GM23338 (cell line): ENCODE data around the gene SPAG16. TPM values are rescaled to one million over a fixed set of nuclear protein-coding genes. Genes with fewer than 3 reads are reported as not detected.

Source experiments
- ATAC-seq: fragments of 200-7000 bp; cut with Tn5 transposase; 3 replicates; pipeline ENCODE4 v1.9.1; 2020
- DNase-seq: peaks from one replicate; pipeline ENCODE4 v3.0.0-alpha.2; 2015; ENCODE audit warnings: low spot score
- H2AFZ ChIP-seq: fragments of 200-600 bp; sonication (generic); 2 replicates; pipeline ENCODE4 v1.8.0; 2016; ENCODE audit warnings: antibody characterized with exemption, mild to moderate bottlenecking, moderate library complexity
- H3F3A ChIP-seq: fragments of 200-600 bp; sonication (generic); replicated peaks from 2 replicates; pipeline ENCODE4 v1.8.0; 2017; ENCODE audit warnings: antibody characterized with exemption, mixed run types, low read depth
- H3K27ac ChIP-seq: fragments of 200-600 bp; sonication (generic); 2 replicates; pipeline ENCODE4 v1.6.1; 2016; ENCODE audit warnings: low read depth
- H3K27me3 ChIP-seq: fragments of 200-600 bp; sonication (generic); 2 replicates; pipeline ENCODE4 v1.8.0; 2016; ENCODE audit warnings: mild to moderate bottlenecking, mixed run types, moderate library complexity; ENCODE audit not compliant: insufficient read depth
- H3K36me3 ChIP-seq: fragments of 200-600 bp; sonication (generic); 2 replicates; pipeline ENCODE4 v1.8.0; 2016; ENCODE audit warnings: mild to moderate bottlenecking; ENCODE audit not compliant: insufficient read depth
- H3K4me1 ChIP-seq: fragments of 200-600 bp; sonication (generic); 2 replicates; pipeline ENCODE4 v1.8.0; 2016; ENCODE audit warnings: mild to moderate bottlenecking, moderate library complexity; ENCODE audit not compliant: insufficient read depth
- H3K4me2 ChIP-seq: fragments of 200-600 bp; sonication (generic); 2 replicates; pipeline ENCODE4 v1.7.1; 2017; ENCODE audit warnings: mixed run types
- H3K4me3 ChIP-seq: fragments of 200-600 bp; sonication (generic); 2 replicates; pipeline ENCODE4 v1.6.1; 2016; ENCODE audit warnings: mixed run types
- H3K79me2 ChIP-seq: fragments of 200-600 bp; sonication (generic); replicated peaks from 2 replicates; pipeline ENCODE4 v1.8.0; 2017; ENCODE audit warnings: mild to moderate bottlenecking; ENCODE audit not compliant: insufficient read depth
- H3K9me2 ChIP-seq: fragments of 200-600 bp; sonication (generic); 2 replicates; pipeline ENCODE4 v1.8.0; 2017; ENCODE audit not compliant: insufficient read depth
- H4K20me1 ChIP-seq: fragments of 200-600 bp; sonication (generic); replicated peaks from 2 replicates; pipeline ENCODE4 v1.8.0; 2017; ENCODE audit warnings: mild to moderate bottlenecking; ENCODE audit not compliant: insufficient read depth
- H3K27ac Mint-ChIP-seq: 2 replicates; pipeline ENCODE4 v1.8.0; 2020; ENCODE audit warnings: inconsistent platforms, mild to moderate bottlenecking, moderate library complexity, mixed read lengths
- H3K27me3 Mint-ChIP-seq: 3 replicates; pipeline ENCODE4 v1.8.0; 2022; ENCODE audit warnings: low read depth, mild to moderate bottlenecking, moderate library complexity, mixed read lengths, inconsistent platforms; ENCODE audit not compliant: insufficient read depth, poor library complexity
- H3K36me3 Mint-ChIP-seq: 3 replicates; pipeline ENCODE4 v1.8.0; 2021; ENCODE audit warnings: low read depth, mild to moderate bottlenecking, inconsistent platforms, moderate library complexity, mixed read lengths
- H3K4me1 Mint-ChIP-seq: 3 replicates; pipeline ENCODE4 v1.8.0; 2020; ENCODE audit warnings: mild to moderate bottlenecking, inconsistent platforms, mixed read lengths
- H3K4me3 Mint-ChIP-seq: 3 replicates; pipeline ENCODE4 v1.8.0; 2021; ENCODE audit warnings: moderate library complexity, mild to moderate bottlenecking, inconsistent platforms, mixed read lengths
- H3K9me3 Mint-ChIP-seq: 3 replicates; pipeline ENCODE4 v1.8.0; 2020; ENCODE audit warnings: moderate library complexity, mild to moderate bottlenecking, inconsistent platforms, mixed read lengths
- CTCF ChIP-seq, 2 experiments: fragments of 200-600 bp in 1 of 2; sonication (generic) in 1 of 2; conservative IDR thresholded peaks; 2 replicates each; pipeline versions ENCODE4 v1.5.1 to v1.6.1; 2016 to 2017; ENCODE audit warnings: antibody characterized with exemption in 2 of 2, low read depth in 2 of 2, mild to moderate bottlenecking in 2 of 2, moderate library complexity in 1 of 2
- EZH2 ChIP-seq: fragments of 200-600 bp; sonication (generic); IDR thresholded peaks from one replicate; pipeline ENCODE4 v1.8.0; 2017; ENCODE audit warnings: antibody characterized with exemption, mild to moderate bottlenecking, low read depth; ENCODE audit not compliant: unreplicated experiment
- NANOG ChIP-seq: IDR thresholded peaks from 2 replicates; pipeline ENCODE4 v1.6.1; 2016; ENCODE audit warnings: antibody characterized with exemption, borderline replicate concordance
- REST ChIP-seq: IDR thresholded peaks from one replicate; pipeline ENCODE4 v1.6.1; 2018; ENCODE audit warnings: antibody characterized with exemption; ENCODE audit not compliant: unreplicated experiment
- STAT1 ChIP-seq: IDR thresholded peaks from one replicate; pipeline ENCODE4 v1.6.1; 2016; ENCODE audit warnings: antibody characterized with exemption; ENCODE audit not compliant: unreplicated experiment
- ZNF114 ChIP-seq: fragments of 250-450 bp; sonication (Bioruptor Pico); IDR thresholded peaks from 2 replicates; pipeline ENCODE4 v1.5.0; 2020; ENCODE audit warnings: mild to moderate bottlenecking, moderate library complexity
- ZNF331 ChIP-seq: fragments of 250-450 bp; sonication (Bioruptor Pico); IDR thresholded peaks from 2 replicates; pipeline ENCODE4 v1.5.0; 2020; ENCODE audit warnings: low read depth, mild to moderate bottlenecking, moderate library complexity
- polyA plus RNA-seq: library from polyadenylated mRNA; unstranded; fragments of >200 nt; fragmentation: Nextera tagmentation; extraction: Ambion mirVana; gene quantifications from 2 replicates; pipeline ENCODE4 v1.2.1, GENCODE V29; 2016
- total RNA-seq: library from RNA; depleted of rRNA; stranded (reverse); fragments of >200 nt; shearing (Covaris generic); gene quantifications from 2 replicates; pipeline ENCODE4 v1.2.3, GENCODE V29; 2014
- TF ChIP-seq, protein P1 (sequence below): fragments of 250-450 bp; sonication (Bioruptor Pico); IDR thresholded peaks from 2 replicates; pipeline ENCODE4 v1.5.0; 2020; ENCODE audit warnings: mild to moderate bottlenecking, moderate library complexity
- TF ChIP-seq, protein P2 (sequence below): IDR thresholded peaks from 2 replicates; pipeline ENCODE4 v1.6.1; 2016; ENCODE audit warnings: antibody characterized with exemption

Gene SPAG16
- total and polyA plus RNA-seq, 2 experiments from 2014 or later: 19.7 to 47.8 TPM

GRCh38 chr2:213703406-213704098 lies 419.3 kb downstream of the SPAG16 start (continued):
- TF ChIP-seq, protein P1, sequence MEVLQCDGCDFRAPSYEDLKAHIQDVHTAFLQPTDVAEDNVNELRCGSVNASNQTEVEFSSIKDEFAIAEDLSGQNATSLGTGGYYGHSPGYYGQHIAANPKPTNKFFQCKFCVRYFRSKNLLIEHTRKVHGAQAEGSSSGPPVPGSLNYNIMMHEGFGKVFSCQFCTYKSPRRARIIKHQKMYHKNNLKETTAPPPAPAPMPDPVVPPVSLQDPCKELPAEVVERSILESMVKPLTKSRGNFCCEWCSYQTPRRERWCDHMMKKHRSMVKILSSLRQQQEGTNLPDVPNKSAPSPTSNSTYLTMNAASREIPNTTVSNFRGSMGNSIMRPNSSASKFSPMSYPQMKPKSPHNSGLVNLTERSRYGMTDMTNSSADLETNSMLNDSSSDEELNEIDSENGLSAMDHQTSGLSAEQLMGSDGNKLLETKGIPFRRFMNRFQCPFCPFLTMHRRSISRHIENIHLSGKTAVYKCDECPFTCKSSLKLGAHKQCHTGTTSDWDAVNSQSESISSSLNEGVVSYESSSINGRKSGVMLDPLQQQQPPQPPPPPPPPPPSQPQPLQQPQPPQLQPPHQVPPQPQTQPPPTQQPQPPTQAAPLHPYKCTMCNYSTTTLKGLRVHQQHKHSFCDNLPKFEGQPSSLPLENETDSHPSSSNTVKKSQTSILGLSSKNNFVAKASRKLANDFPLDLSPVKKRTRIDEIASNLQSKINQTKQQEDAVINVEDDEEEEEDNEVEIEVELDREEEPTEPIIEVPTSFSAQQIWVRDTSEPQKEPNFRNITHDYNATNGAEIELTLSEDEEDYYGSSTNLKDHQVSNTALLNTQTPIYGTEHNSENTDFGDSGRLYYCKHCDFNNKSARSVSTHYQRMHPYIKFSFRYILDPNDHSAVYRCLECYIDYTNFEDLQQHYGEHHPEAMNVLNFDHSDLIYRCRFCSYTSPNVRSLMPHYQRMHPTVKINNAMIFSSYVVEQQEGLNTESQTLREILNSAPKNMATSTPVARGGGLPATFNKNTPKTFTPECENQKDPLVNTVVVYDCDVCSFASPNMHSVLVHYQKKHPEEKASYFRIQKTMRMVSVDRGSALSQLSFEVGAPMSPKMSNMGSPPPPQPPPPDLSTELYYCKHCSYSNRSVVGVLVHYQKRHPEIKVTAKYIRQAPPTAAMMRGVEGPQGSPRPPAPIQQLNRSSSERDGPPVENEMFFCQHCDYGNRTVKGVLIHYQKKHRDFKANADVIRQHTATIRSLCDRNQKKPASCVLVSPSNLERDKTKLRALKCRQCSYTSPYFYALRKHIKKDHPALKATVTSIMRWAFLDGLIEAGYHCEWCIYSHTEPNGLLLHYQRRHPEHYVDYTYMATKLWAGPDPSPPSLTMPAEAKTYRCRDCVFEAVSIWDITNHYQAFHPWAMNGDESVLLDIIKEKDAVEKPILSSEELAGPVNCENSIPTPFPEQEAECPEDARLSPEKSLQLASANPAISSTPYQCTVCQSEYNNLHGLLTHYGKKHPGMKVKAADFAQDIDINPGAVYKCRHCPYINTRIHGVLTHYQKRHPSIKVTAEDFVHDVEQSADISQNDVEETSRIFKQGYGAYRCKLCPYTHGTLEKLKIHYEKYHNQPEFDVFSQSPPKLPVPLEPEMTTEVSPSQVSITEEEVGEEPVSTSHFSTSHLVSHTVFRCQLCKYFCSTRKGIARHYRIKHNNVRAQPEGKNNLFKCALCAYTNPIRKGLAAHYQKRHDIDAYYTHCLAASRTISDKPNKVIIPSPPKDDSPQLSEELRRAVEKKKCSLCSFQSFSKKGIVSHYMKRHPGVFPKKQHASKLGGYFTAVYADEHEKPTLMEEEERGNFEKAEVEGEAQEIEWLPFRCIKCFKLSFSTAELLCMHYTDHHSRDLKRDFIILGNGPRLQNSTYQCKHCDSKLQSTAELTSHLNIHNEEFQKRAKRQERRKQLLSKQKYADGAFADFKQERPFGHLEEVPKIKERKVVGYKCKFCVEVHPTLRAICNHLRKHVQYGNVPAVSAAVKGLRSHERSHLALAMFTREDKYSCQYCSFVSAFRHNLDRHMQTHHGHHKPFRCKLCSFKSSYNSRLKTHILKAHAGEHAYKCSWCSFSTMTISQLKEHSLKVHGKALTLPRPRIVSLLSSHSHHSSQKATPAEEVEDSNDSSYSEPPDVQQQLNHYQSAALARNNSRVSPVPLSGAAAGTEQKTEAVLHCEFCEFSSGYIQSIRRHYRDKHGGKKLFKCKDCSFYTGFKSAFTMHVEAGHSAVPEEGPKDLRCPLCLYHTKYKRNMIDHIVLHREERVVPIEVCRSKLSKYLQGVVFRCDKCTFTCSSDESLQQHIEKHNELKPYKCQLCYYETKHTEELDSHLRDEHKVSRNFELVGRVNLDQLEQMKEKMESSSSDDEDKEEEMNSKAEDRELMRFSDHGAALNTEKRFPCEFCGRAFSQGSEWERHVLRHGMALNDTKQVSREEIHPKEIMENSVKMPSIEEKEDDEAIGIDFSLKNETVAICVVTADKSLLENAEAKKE: no peak
- TF ChIP-seq CTCF (conservative IDR thresholded peaks at IDR 0.05; ENCODE audit: low read depth in 2 of 2): no peak

- Histone ChIP-seq H3K4me1 (no peaks in the 10 kb centered on the region), H3F3A (no peaks in the 10 kb centered on the region), H3K4me2 (no peak overlapping the region), H3K36me3 (no peaks in the 10 kb centered on the region), H3K9me2 (peaks cover 7% of the 10 kb centered on the region), H3K27ac (no peak overlapping the region), H3K4me3 (no peak overlapping the region), H4K20me1 (no peaks in the 10 kb centered on the region), H3K79me2 (no peaks in the 10 kb centered on the region), H2AFZ (no peak overlapping the region), H3K27me3 (no peaks in the 10 kb centered on the region)
- H3K27ac Mint-ChIP-seq: no peak overlapping the region
- TF ChIP-seq ZNF331 (CRISPR knock-in tag) (no peak), ZNF114 (no peak), EZH2 (no peak), CTCF (conservative IDR thresholded peaks at IDR 0.05; ENCODE audit: low read depth in 2 of 2) (no peak), REST (no peak), STAT1 (no peak), NANOG (no peak)
- TF ChIP-seq, protein P2, sequence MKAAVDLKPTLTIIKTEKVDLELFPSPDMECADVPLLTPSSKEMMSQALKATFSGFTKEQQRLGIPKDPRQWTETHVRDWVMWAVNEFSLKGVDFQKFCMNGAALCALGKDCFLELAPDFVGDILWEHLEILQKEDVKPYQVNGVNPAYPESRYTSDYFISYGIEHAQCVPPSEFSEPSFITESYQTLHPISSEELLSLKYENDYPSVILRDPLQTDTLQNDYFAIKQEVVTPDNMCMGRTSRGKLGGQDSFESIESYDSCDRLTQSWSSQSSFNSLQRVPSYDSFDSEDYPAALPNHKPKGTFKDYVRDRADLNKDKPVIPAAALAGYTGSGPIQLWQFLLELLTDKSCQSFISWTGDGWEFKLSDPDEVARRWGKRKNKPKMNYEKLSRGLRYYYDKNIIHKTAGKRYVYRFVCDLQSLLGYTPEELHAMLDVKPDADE: no peak
- H3K9me3 Mint-ChIP-seq: no peaks in the 10 kb centered on the region; the same call in 2 of the 3 replicates
- no peaks in the 10 kb centered on the region for H3K4me1 Mint-ChIP-seq
- H3K27me3 Mint-ChIP-seq: no peaks in the 10 kb centered on the region
- H3K4me3 Mint-ChIP-seq: no peak overlapping the region
- H3K36me3 Mint-ChIP-seq: no peaks in the 10 kb centered on the region
- ATAC-seq: no peak
- DNase-seq: no peak
Measured at GRCh38 chr2:213710164-213710563, 425.9 kb downstream of the SPAG16 start.
